ENCODE results near the gene CACNA1C.

Gene CACNA1C

DNA sequence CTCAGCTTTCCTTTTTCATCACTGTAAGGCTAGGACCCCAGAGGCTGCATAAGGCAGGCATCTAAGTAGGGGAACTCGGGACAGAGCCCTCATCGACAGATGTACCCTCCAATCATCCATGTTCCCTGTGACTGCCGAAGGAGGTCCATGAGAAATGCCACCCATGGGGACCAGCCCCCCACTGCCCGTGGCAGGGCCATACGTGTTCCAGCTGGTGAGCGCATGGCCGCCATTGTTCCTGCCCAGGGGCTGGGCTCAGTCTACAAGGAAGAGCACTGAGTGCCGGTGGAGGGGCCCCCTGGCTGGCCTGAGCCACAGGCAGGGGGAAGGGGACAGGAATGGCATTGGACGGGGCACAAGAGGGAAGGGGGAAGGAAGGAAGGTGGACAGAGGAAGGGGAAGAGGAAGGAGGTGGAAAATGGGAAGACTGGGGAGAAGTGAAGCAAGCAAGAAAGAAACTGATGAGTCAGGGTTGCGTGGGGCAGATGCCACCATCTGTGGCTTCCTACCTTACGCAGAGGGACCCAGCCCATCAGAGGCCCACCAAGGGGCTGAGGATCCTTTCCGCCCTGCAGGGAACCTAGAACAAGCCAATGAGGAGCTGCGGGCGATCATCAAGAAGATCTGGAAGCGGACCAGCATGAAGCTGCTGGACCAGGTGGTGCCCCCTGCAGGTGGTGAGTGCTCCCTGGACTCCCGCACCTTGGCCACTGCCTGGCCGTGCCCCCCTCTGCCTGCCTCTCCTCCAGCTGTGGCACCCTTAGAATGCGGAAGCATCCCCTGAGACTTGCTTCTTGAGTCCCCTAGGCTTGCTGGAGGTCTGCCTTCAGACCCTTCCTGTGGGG lies 621.4 kb downstream of the CACNA1C start:
- in situ Hi-C loops (cut with HindIII; ENCODE audit: low sequenced_read_pairs) = no loop called here
- DNase-seq (ENCODE audit: low read depth) = no peak
- H3K4me3 ChIP-seq (ENCODE audit: low read depth, low read length) = no peak overlapping the region
- TF ChIP-seq, protein P1, sequence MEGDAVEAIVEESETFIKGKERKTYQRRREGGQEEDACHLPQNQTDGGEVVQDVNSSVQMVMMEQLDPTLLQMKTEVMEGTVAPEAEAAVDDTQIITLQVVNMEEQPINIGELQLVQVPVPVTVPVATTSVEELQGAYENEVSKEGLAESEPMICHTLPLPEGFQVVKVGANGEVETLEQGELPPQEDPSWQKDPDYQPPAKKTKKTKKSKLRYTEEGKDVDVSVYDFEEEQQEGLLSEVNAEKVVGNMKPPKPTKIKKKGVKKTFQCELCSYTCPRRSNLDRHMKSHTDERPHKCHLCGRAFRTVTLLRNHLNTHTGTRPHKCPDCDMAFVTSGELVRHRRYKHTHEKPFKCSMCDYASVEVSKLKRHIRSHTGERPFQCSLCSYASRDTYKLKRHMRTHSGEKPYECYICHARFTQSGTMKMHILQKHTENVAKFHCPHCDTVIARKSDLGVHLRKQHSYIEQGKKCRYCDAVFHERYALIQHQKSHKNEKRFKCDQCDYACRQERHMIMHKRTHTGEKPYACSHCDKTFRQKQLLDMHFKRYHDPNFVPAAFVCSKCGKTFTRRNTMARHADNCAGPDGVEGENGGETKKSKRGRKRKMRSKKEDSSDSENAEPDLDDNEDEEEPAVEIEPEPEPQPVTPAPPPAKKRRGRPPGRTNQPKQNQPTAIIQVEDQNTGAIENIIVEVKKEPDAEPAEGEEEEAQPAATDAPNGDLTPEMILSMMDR (IDR thresholded peaks at IDR 0.05; ENCODE audit: low read depth, low read length, missing control alignments) = no peak

- in situ Hi-C loops (cut with HindIII; ENCODE audit: low sequenced_read_pairs) = no loop called here
- no peak for DNase-seq (ENCODE audit: low read depth)
- no peak overlapping the region for H3K4me3 ChIP-seq (ENCODE audit: low read depth, low read length)
- TF ChIP-seq, protein P1 (IDR thresholded peaks at IDR 0.05; ENCODE audit: low read depth, low read length, missing control alignments) = no peak
These were observed 623.0 kb downstream of the CACNA1C start for GRCh38 chr12:2675776-2676175.

DNA sequence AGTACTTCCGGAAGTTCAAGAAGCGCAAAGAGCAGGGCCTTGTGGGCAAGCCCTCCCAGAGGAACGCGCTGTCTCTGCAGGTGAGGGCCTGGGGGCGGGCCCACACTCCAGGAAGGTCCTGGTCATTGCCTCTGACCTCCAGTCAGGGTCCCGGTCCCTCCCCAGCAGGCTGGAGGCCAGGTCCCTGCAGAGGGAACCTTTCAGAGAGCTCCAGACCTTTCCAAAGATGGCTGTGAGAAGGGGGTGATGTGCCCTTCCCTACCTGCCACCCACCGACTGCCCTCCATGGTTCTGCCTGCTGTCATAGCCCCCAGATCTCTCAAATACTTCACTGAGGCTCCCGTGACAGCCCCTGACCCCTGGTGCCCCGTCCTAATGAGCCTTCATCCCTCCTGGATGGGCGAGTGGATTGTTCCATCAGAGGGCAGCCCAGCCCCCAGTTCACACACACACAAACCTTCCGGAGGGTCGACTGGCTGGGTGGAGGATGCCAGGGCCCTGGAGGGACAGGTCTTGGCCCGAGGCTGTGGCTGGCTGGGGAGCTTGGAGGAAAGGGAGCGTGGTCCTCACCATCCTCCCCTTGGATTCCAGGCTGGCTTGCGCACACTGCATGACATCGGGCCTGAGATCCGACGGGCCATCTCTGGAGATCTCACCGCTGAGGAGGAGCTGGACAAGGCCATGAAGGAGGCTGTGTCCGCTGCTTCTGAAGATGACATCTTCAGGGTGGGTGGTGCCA lies 624.5 kb downstream of the CACNA1C start:
- in situ Hi-C loops (cut with HindIII; ENCODE audit: low sequenced_read_pairs) = no loop called here
- no peak for DNase-seq (ENCODE audit: low read depth)
- no peak overlapping the region for H3K4me3 ChIP-seq (ENCODE audit: low read depth, low read length)
- TF ChIP-seq, protein P1 (IDR thresholded peaks at IDR 0.05; ENCODE audit: low read depth, low read length, missing control alignments) = no peak

- DNase-seq (ENCODE audit: low read depth) = no peak
- H3K4me3 ChIP-seq (ENCODE audit: low read depth, low read length) = no peak overlapping the region
- TF ChIP-seq, protein P1 (IDR thresholded peaks at IDR 0.05; ENCODE audit: low read depth, low read length, missing control alignments) = no peak
- in situ Hi-C loops (cut with HindIII; ENCODE audit: low sequenced_read_pairs) = no loop called here
These were observed 625.6 kb downstream of the CACNA1C start for GRCh38 chr12:2678426-2678825.

DNA sequence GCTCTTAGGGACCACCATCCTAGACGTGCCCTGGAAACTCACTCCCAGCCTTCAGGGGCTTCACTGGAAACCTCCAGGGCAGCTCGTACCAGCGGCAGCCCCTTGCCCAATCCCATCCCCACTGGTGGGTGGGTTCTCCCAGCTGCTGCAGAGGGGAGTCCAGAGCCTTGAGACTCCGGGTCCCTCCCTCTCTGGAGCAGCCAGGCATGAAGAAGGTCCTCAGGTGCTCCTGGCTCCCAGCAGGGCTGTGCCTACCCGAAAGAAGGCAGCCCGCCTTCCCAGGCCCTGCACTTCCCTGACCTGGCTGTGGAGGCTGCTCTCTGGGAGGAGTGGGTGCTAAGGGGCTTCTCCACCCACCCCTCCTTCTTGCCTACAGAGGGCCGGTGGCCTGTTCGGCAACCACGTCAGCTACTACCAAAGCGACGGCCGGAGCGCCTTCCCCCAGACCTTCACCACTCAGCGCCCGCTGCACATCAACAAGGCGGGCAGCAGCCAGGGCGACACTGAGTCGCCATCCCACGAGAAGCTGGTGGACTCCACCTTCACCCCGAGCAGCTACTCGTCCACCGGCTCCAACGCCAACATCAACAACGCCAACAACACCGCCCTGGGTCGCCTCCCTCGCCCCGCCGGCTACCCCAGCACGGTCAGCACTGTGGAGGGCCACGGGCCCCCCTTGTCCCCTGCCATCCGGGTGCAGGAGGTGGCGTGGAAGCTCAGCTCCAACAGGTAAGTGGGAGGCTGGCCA lies 626.5 kb downstream of the CACNA1C start:
- H3K4me3 ChIP-seq (ENCODE audit: low read depth, low read length) = no peak overlapping the region
- in situ Hi-C loops (cut with HindIII; ENCODE audit: low sequenced_read_pairs) = no loop called here
- DNase-seq (ENCODE audit: low read depth) = no peak
- TF ChIP-seq, protein P1 (IDR thresholded peaks at IDR 0.05; ENCODE audit: low read depth, low read length, missing control alignments) = no peak
